GM06990 (cell line): ENCODE results near the gene OTUB2.
"Not testable (repeated sequence)": the region's sequence is repeated elsewhere in the genome, so short reads cannot be mapped to it uniquely, and the experiment has no call there.

ENCODE experiments used
- DNase-seq: peaks from one replicate; pipeline ENCODE4 v3.0.0-alpha.2; 2011; ENCODE audit not compliant: insufficient read length; ENCODE audit errors: extremely low read depth
- H3K27me3 ChIP-seq: replicated peaks from 2 replicates; pipeline ENCODE4 v1.6.0; 2011; ENCODE audit warnings: low read length; ENCODE audit not compliant: control insufficient read depth, insufficient read depth
- H3K36me3 ChIP-seq: 2 replicates; pipeline ENCODE4 v1.5.1; 2011; ENCODE audit warnings: low read length; ENCODE audit not compliant: control insufficient read depth, insufficient read depth
- H3K4me3 ChIP-seq: replicated peaks from 2 replicates; pipeline ENCODE4 v1.5.1; 2011; ENCODE audit warnings: low read depth, mild to moderate bottlenecking, control low read depth, low read length
- CTCF ChIP-seq: IDR thresholded peaks from 2 replicates; pipeline ENCODE4 v1.5.1; 2011; ENCODE audit warnings: low read length, control low read depth, mild to moderate bottlenecking, inconsistent platforms; ENCODE audit not compliant: insufficient read depth, poor library complexity, severe bottlenecking

OTUB2 gene

GRCh38 chr14:94058128-94058673 lies 32.1 kb downstream of the OTUB2 start:
- Histone ChIP-seq H3K4me3 (no peak overlapping the region), H3K36me3 (peaks cover 30% of the 10 kb centered on the region), H3K27me3 (no peaks in the 10 kb centered on the region)
- no peak for TF ChIP-seq CTCF
- DNase-seq, result no peak

- no peak for TF ChIP-seq CTCF
- Histone ChIP-seq H3K36me3 (peaks cover 30% of the 10 kb centered on the region), H3K4me3 (no peak overlapping the region), H3K27me3 (no peaks in the 10 kb centered on the region)
- no peak for DNase-seq
Observed at GRCh38 chr14:94058674-94059138, 32.6 kb downstream of the OTUB2 start.

GRCh38 chr14:94059998-94060397 lies 33.9 kb downstream of the OTUB2 start:
- no peak for DNase-seq
- H3K36me3 ChIP-seq, result peaks cover 23% of the 10 kb centered on the region
- no peak for TF ChIP-seq CTCF
- H3K4me3 ChIP-seq, result no peak overlapping the region
- no peaks in the 10 kb centered on the region for H3K27me3 ChIP-seq

GRCh38 chr14:94062344-94062940 lies 36.3 kb downstream of the OTUB2 start:
- TF ChIP-seq CTCF, result no peak
- DNase-seq, result no peak
- Histone ChIP-seq H3K27me3 (no peaks in the 10 kb centered on the region), H3K36me3 (peaks cover 19% of the 10 kb centered on the region), H3K4me3 (no peak overlapping the region)

GRCh38 chr14:94066089-94066676 lies 40.0 kb downstream of the OTUB2 start:
- no peak for DNase-seq
- no peak overlapping the region for H3K4me3 ChIP-seq
- no peak for TF ChIP-seq CTCF
- H3K36me3 ChIP-seq, result peaks cover 6% of the 10 kb centered on the region
- H3K27me3 ChIP-seq, result no peaks in the 10 kb centered on the region

- not testable (repeated sequence) for H3K36me3 ChIP-seq, DNase-seq, H3K27me3 ChIP-seq, H3K4me3 ChIP-seq
Observed at GRCh38 chr14:94072076-94072475, 45.9 kb downstream of the OTUB2 start.
